ENCODE measurements around the gene ATXN2. TPM values are rescaled to one million over a fixed set of nuclear protein-coding genes. Genes with fewer than 3 reads are reported as not detected.
"Not testable (repeated sequence)": the region's sequence is repeated elsewhere in the genome, so short reads cannot be mapped to it uniquely, and the experiment has no call there.

ATXN2 gene
- total RNA-seq, 4 donors from 2014 or later, result 35.1 to 70.0 (median 55.4) TPM

DNA sequence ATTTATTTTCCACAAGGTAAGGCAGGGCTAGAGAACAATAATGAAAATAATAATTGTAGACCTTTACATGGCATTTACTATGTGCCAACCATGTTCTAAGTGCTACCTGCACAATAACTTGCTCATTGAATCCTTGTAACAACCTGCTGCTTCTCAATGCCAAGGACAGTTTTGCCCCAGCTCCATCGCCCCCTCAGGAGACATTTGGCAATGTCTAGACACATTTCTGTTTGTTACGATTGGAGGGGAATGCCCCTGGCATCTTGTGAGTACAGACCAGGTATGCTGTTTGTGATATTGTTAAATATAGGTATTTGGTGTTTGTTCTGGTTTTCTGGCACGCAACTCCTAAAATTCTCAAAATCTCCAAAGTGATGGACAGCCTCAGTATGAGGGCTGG is 8.1 kb upstream of the ATXN2 start:
- TF ChIP-seq, protein P1, sequence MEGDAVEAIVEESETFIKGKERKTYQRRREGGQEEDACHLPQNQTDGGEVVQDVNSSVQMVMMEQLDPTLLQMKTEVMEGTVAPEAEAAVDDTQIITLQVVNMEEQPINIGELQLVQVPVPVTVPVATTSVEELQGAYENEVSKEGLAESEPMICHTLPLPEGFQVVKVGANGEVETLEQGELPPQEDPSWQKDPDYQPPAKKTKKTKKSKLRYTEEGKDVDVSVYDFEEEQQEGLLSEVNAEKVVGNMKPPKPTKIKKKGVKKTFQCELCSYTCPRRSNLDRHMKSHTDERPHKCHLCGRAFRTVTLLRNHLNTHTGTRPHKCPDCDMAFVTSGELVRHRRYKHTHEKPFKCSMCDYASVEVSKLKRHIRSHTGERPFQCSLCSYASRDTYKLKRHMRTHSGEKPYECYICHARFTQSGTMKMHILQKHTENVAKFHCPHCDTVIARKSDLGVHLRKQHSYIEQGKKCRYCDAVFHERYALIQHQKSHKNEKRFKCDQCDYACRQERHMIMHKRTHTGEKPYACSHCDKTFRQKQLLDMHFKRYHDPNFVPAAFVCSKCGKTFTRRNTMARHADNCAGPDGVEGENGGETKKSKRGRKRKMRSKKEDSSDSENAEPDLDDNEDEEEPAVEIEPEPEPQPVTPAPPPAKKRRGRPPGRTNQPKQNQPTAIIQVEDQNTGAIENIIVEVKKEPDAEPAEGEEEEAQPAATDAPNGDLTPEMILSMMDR (IDR thresholded peaks at IDR 0.05), result no peak
- no peak for DNase-seq (ENCODE audit: low spot score)
- ATAC-seq (ENCODE audit: low FRiP score), result no peak

DNA sequence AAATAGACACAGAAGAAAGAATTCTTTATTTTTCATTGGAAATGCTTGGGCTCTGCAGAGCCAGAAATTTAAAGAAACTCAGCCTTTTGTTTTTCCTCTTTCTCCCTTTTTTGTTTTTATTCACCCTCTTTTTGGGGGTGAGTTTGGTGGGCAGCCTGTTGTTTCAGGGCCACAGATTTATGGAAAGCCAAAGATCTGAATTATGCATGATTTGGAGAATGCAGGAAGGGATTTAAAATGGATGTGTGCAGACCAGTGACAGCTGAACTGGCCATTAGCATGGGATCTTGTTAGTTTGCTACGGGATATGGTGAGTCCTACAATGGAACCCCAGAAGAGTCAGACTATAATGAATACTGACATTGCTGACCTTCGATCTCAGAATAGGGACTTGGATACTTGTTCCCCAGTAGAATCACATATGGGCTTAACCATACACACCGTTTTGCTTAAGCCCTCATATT is 7.7 kb upstream of the ATXN2 start:
- no peak for DNase-seq (ENCODE audit: low spot score)
- no peak for ATAC-seq (ENCODE audit: low FRiP score)
- TF ChIP-seq, protein P1 (IDR thresholded peaks at IDR 0.05), result no peak

- TF ChIP-seq, protein P1 (IDR thresholded peaks at IDR 0.05), result no peak
- DNase-seq (ENCODE audit: low spot score) (no peak), ATAC-seq (ENCODE audit: low FRiP score) (no peak)
Observed at GRCh38 chr12:111605911-111606766, 7.0 kb upstream of the ATXN2 start.

- not testable (repeated sequence) for ATAC-seq (ENCODE audit: low FRiP score); DNase-seq (ENCODE audit: low spot score)
Observed at GRCh38 chr12:111602857-111603256, 3.7 kb upstream of the ATXN2 start.

DNA sequence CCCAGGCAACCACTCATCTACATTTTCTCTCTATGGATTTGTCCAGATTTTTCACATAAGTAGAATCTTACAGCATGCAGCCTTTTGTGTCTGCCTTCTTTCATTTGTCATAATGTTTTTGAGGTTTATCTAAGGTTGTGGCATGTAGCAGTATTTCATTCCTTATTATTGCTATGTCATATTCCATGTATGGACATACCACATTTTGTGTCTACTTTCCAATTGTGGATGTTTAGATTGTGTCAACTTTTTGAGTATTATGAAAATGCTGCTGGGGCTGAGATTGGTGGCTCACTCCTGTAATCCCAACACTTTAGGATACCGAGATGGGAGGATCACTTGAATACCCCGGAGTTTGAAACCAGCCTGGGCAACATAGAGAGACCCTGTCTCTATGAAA is 3.2 kb upstream of the ATXN2 start:
- no peak for DNase-seq (ENCODE audit: low spot score)
- ATAC-seq (ENCODE audit: low FRiP score), result no peak
- TF ChIP-seq, protein P1 (IDR thresholded peaks at IDR 0.05), result no peak

- ATAC-seq (ENCODE audit: low FRiP score); DNase-seq (ENCODE audit: low spot score): not testable (repeated sequence)
Observed at GRCh38 chr12:111600986-111601385, 1.9 kb upstream of the ATXN2 start.

- ATAC-seq (ENCODE audit: low FRiP score), result no peak
- TF ChIP-seq, protein P1 (IDR thresholded peaks at IDR 0.05), result no peak
- no peak for DNase-seq (ENCODE audit: low spot score)
Observed at GRCh38 chr12:111600205-111600642, 1.1 kb upstream of the ATXN2 start.
